DMS114 treated with DMSO at 0.1 percent for 48 hours (cell line): ENCODE measurements around the gene TUBA4B.
"Not testable (repeated sequence)": the region's sequence is repeated elsewhere in the genome, so short reads cannot be mapped to it uniquely, and the experiment has no call there.

Experiments
- DNase-seq: peaks from one replicate; lab custom pipeline; 2025; ENCODE audit not compliant: unreplicated experiment; lab: John Stamatoyannopoulos, UW

Gene TUBA4B

GRCh38 chr2:219247678-219248642, 5.1 kb upstream of the TUBA4B start:
- no peak for DNase-seq

GRCh38 chr2:219248845-219249202, 4.2 kb upstream of the TUBA4B start:
- DNase-seq, result no peak

GRCh38 chr2:219249203-219249980, 3.7 kb upstream of the TUBA4B start:
- DNase-seq, result no peak

GRCh38 chr2:219250049-219250781, 2.8 kb upstream of the TUBA4B start:
- DNase-seq, result no peak

- no peak for DNase-seq
Observed at GRCh38 chr2:219251656-219252055, 1.4 kb upstream of the TUBA4B start.

GRCh38 chr2:219252084-219252483, 959 bp upstream of the TUBA4B start:
- no peak for DNase-seq

GRCh38 chr2:219252570-219252899, 508 bp upstream of the TUBA4B start:
- DNase-seq, result no peak

- no peak for DNase-seq
Observed at GRCh38 chr2:219253753-219254589, 928 bp downstream of the TUBA4B start, which contains the start of gene TUBA4A. Gene TUBA4A (minus strand): TSS chr2:219253918. CDS start chr2:219253858, 60 bp downstream.

GRCh38 chr2:219254590-219255201, 1.7 kb downstream of the TUBA4B start:
- DNase-seq, result no peak

- DNase-seq, result not testable (repeated sequence)
Observed at GRCh38 chr2:219258942-219259341, 5.9 kb downstream of the TUBA4B start.

GRCh38 chr2:219261024-219261855, 8.2 kb downstream of the TUBA4B start:
- no peak for DNase-seq

GRCh38 chr2:219266232-219266631, 13.2 kb downstream of the TUBA4B start:
- no peak for DNase-seq

- DNase-seq, result no peak
Observed at GRCh38 chr2:219266886-219267285, 13.8 kb downstream of the TUBA4B start.

- DNase-seq, result no peak
Observed at GRCh38 chr2:219268294-219268693, 15.3 kb downstream of the TUBA4B start.

- no peak for DNase-seq
Observed at GRCh38 chr2:219269362-219270054, 16.5 kb downstream of the TUBA4B start.

- no peak for DNase-seq
Observed at GRCh38 chr2:219270055-219270372, 17.0 kb downstream of the TUBA4B start.

GRCh38 chr2:219271021-219271420, 18.0 kb downstream of the TUBA4B start:
- DNase-seq, result no peak

GRCh38 chr2:219272356-219272755, 19.3 kb downstream of the TUBA4B start:
- no peak for DNase-seq

- no peak for DNase-seq
Observed at GRCh38 chr2:219272995-219273394, 20.0 kb downstream of the TUBA4B start.
